Measurements from ENCODE around the gene H2AZ2.

The H2AZ2 gene

DNA sequence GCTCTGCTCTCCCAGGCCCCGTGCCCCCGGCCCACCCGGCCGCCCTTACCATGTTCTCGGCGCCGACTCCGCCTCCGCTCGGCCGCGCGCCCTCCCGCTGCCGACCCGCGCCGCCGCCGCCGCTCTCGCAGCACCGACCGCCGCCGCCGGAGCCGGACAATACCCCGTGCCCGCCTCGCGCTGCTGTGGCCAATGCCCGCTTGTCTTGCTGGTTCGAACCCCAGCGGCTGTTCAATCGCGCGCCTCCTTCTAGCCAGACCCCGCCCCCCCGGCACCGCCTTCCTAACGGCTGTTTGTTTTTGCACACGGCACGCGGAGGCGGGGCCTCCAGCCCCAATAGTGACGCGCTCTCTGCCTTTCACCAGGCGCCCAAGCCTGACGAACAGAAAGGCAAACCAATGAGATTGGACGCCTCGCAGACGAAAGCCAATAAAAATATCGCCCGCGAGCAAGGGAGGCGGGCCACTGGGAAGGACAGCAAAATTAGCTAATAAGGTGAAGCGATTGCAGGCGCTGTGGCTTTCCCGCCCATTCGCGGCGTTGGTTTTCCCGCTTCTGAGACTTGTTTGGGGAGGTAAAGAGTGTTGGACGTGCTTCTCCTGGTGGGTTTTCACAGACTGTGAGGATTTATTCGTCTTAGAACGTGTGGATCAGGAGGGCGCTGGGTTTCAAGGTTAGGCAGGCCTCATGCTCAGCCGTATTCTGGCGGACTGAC lies at the start of gene H2AZ2:
Gene H2AZ2, minus strand, starts transcription at position 168 of the 715 bp plus-strand sequence. Its CDS starts 116 bp downstream, at position 52.
- TF ChIP-seq, protein P1, sequence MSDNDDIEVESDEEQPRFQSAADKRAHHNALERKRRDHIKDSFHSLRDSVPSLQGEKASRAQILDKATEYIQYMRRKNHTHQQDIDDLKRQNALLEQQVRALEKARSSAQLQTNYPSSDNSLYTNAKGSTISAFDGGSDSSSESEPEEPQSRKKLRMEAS (IDR thresholded peaks at IDR 0.05; ENCODE audit: low read depth, low read length) = peak; percentile 53
- TF ChIP-seq POLR2A (IDR thresholded peaks at IDR 0.05; ENCODE audit: extremely low read depth, insufficient read length) (peak; percentile 95), MYC (IDR thresholded peaks at IDR 0.05; ENCODE audit: low read depth, low read length) (peak; percentile 73)
- TF ChIP-seq, protein P2, sequence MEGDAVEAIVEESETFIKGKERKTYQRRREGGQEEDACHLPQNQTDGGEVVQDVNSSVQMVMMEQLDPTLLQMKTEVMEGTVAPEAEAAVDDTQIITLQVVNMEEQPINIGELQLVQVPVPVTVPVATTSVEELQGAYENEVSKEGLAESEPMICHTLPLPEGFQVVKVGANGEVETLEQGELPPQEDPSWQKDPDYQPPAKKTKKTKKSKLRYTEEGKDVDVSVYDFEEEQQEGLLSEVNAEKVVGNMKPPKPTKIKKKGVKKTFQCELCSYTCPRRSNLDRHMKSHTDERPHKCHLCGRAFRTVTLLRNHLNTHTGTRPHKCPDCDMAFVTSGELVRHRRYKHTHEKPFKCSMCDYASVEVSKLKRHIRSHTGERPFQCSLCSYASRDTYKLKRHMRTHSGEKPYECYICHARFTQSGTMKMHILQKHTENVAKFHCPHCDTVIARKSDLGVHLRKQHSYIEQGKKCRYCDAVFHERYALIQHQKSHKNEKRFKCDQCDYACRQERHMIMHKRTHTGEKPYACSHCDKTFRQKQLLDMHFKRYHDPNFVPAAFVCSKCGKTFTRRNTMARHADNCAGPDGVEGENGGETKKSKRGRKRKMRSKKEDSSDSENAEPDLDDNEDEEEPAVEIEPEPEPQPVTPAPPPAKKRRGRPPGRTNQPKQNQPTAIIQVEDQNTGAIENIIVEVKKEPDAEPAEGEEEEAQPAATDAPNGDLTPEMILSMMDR (IDR thresholded peaks at IDR 0.05; ENCODE audit: low read depth, low read length) = no peak
- DNase-seq (ENCODE audit: low read depth) = peak; percentile 100
- H3K4me3 ChIP-seq (ENCODE audit: low read depth, low read length) = peak within 1 kb of the TSS; percentile 93

DNA sequence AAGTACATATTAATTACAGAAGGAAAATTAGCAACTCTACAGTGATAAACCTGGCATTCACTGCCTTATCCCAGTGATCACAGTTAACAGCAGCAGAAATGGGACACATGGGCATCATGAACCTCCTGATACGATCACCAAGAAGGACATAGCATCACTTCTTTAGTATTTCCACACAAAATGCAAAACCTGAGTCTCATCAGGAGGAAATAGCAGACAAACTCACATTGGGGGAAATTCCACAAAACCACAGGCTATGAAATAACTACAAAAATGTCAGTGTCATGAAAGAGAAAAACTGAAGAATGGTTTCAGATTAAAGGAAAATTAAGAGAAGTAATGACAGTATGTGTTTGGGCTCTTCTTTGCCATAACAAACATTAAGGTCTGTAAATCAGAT lies 49.4 kb upstream of the H2AZ2 start:
- no peak overlapping the region for H3K4me3 ChIP-seq (ENCODE audit: low read depth, low read length)
- DNase-seq (ENCODE audit: low read depth) = no peak
- TF ChIP-seq, protein P2 (IDR thresholded peaks at IDR 0.05; ENCODE audit: low read depth, low read length) = no peak
- TF ChIP-seq POLR2A (IDR thresholded peaks at IDR 0.05; ENCODE audit: extremely low read depth, insufficient read length) (no peak), MYC (IDR thresholded peaks at IDR 0.05; ENCODE audit: low read depth, low read length) (no peak)
- TF ChIP-seq, protein P1 (IDR thresholded peaks at IDR 0.05; ENCODE audit: low read depth, low read length) = no peak

DNA sequence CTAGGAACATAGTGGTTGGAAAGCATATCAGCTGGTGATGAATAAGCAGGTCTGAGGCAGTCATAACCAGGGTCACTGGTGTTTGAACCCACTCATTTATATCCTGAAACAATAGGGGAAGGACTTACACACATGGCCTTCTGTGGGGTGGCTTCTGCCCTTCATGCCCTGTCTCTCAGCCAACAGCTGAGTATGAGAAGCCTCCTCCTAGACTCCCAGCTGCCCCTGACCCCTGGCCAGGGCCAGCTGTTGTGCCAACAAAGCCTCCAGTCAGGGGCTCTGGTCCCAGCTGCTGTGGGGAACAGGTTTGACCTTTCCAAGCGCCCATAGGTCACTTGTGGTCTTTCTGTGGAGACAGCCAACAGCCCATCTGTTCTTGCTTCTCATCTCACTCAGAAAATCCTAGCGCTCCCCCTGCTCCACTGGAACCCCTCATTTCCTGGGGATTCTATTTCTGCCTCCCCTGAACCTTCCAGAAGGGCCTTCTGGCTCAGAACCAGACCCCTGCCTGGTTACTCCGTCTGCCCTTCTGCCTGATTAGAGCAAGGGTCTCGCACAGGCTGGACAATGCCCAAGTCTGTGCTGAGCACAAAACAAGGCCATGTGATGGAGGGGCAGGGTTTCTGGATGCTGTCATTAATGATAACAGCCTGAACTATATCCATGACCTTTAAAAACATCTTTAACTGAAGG lies 47.1 kb upstream of the H2AZ2 start:
- no peak for DNase-seq (ENCODE audit: low read depth)
- TF ChIP-seq, protein P2 (IDR thresholded peaks at IDR 0.05; ENCODE audit: low read depth, low read length) = no peak
- TF ChIP-seq MYC (IDR thresholded peaks at IDR 0.05; ENCODE audit: low read depth, low read length) (no peak), POLR2A (IDR thresholded peaks at IDR 0.05; ENCODE audit: extremely low read depth, insufficient read length) (no peak)
- TF ChIP-seq, protein P1 (IDR thresholded peaks at IDR 0.05; ENCODE audit: low read depth, low read length) = no peak

DNA sequence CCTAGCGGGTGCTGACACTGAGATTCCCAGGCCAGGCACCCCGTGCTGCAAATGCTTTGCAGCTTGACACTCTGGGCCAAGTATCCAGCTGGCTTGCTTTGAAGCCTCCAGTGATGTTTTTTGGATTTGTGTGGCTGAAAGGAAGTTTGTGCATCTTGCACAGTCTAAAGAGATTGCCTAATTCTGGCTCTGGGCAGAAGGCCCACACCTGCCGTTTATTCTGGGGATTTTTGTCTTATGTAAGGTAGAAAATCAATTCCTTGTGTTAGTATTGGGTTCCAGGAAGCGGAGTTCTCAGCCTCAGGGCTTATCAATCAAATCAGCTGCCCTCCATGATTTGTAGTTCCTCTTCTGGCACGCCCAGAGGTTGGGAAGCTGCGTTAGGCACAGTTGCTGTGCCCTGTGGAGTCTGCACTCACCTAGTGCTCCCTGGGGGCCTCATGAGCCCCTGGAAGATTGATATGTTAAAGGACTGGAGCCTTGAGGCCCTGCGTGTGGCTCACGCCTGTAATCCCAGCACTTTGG lies 45.9 kb upstream of the H2AZ2 start:
- TF ChIP-seq, protein P1 (IDR thresholded peaks at IDR 0.05; ENCODE audit: low read depth, low read length) = no peak
- TF ChIP-seq POLR2A (IDR thresholded peaks at IDR 0.05; ENCODE audit: extremely low read depth, insufficient read length) (no peak), MYC (IDR thresholded peaks at IDR 0.05; ENCODE audit: low read depth, low read length) (no peak)
- TF ChIP-seq, protein P2 (IDR thresholded peaks at IDR 0.05; ENCODE audit: low read depth, low read length) = no peak
- H3K4me3 ChIP-seq (ENCODE audit: low read depth, low read length) = no peak overlapping the region
- DNase-seq (ENCODE audit: low read depth) = no peak

More for the DNA sequence above, 47.1 kb upstream of the H2AZ2 start:
- H3K4me3 ChIP-seq (ENCODE audit: low read depth, low read length) = no peak overlapping the region

DNA sequence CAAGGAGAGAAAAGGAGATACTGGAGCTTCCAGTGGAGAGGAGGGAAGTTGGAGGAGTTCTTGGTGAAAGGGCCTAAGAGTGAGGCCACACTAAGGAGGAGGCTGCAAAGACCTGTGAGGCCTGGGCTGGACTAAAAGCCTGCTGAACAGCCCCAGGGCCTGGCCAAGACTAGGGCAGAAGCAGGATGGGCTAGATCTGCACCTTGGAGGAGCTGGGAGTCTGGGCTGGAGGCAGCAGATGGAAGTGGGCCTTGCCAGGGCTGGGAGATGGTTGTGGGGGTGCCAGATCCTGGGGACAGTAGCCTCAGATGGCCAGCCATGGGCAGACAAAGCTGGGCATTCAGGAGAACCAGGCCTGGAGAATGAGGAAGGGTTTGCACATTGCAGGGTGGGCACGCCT lies 43.9 kb upstream of the H2AZ2 start:
- TF ChIP-seq MYC (IDR thresholded peaks at IDR 0.05; ENCODE audit: low read depth, low read length) (no peak), POLR2A (IDR thresholded peaks at IDR 0.05; ENCODE audit: extremely low read depth, insufficient read length) (no peak)
- TF ChIP-seq, protein P2 (IDR thresholded peaks at IDR 0.05; ENCODE audit: low read depth, low read length) = no peak
- TF ChIP-seq, protein P1 (IDR thresholded peaks at IDR 0.05; ENCODE audit: low read depth, low read length) = no peak
- DNase-seq (ENCODE audit: low read depth) = no peak
- H3K4me3 ChIP-seq (ENCODE audit: low read depth, low read length) = no peak overlapping the region
